Natural killer cell (primary cell): Measurements from ENCODE around the gene SLCO3A1. TPM values are rescaled to one million over a fixed set of nuclear protein-coding genes. Genes with fewer than 3 reads are reported as not detected.

ENCODE experiments used
- ATAC-seq, 3 donors: fragments of 150-1000 bp in 2 of 3; fragments of 200-7000 bp in 1 of 3; cut with Tn5 transposase; 1 replicate in 1 of 3; 2 replicates in 2 of 3; pipeline ENCODE4 v1.10.0; 2021; ENCODE audit warnings: mild to moderate bottlenecking in 2 of 3, moderate library complexity in 2 of 3
- DNase-seq, 2 donors: peaks; one replicate each; pipeline versions ENCODE4 v3.0.0 to v3.0.0-alpha.2; 2013 to 2021; ENCODE audit warnings: mixed read lengths in 1 of 2
- H3K27ac ChIP-seq: one replicate; pipeline ENCODE4 v1.5.1; 2013; ENCODE audit warnings: mild to moderate bottlenecking, low read length
- H3K27me3 ChIP-seq: one replicate; pipeline ENCODE4 v1.6.1; 2013; ENCODE audit warnings: low read length; ENCODE audit not compliant: control insufficient read depth, insufficient read depth
- H3K36me3 ChIP-seq: one replicate; pipeline ENCODE4 v1.6.1; 2013; ENCODE audit warnings: low read length; ENCODE audit not compliant: control insufficient read depth, insufficient read depth
- H3K4me1 ChIP-seq: one replicate; pipeline ENCODE4 v1.6.1; 2013; ENCODE audit warnings: low read length; ENCODE audit not compliant: control insufficient read depth, insufficient read depth
- H3K4me3 ChIP-seq: one replicate; pipeline ENCODE4 v1.5.1; 2013; ENCODE audit warnings: low read length
- H3K9me3 ChIP-seq: one replicate; pipeline ENCODE4 v1.6.1; 2013; ENCODE audit warnings: low read length; ENCODE audit not compliant: control insufficient read depth, insufficient read depth
- H3K27ac Mint-ChIP-seq, 2 donors: one replicate each; pipeline ENCODE4 v1.8.0; 2022; ENCODE audit warnings: mild to moderate bottlenecking in 2 of 2, mixed read lengths in 2 of 2, moderate library complexity in 1 of 2
- H3K27me3 Mint-ChIP-seq, 2 donors: one replicate each; pipeline ENCODE4 v1.8.0; 2022; ENCODE audit warnings: low read depth in 2 of 2, mixed read lengths in 2 of 2
- H3K36me3 Mint-ChIP-seq: one replicate; pipeline ENCODE4 v1.8.0; 2022; ENCODE audit warnings: mixed read lengths
- H3K4me1 Mint-ChIP-seq, 2 donors: one replicate each; pipeline ENCODE4 v1.8.0; 2022; ENCODE audit warnings: mixed read lengths in 2 of 2
- H3K4me3 Mint-ChIP-seq: one replicate; pipeline ENCODE4 v1.8.0; 2022; ENCODE audit warnings: mild to moderate bottlenecking, moderate library complexity, mixed read lengths
- H3K9me3 Mint-ChIP-seq, 2 donors: one replicate each; pipeline ENCODE4 v1.8.0; 2022; ENCODE audit warnings: mixed read lengths in 2 of 2
- WGBS: methylation state at CpG from one replicate; pipeline ENCODE4 v1.1.7; 2013; ENCODE audit warnings: missing lambda C conversion rate; ENCODE audit not compliant: insufficient coverage; 5-methylcytosine and 5-hydroxymethylcytosine counted together
- intact Hi-C: fragments of 100-400 bp; cut with micrococcal nuclease; formaldehyde crosslinking; loops from one replicate; pipeline ENCODE4 v1.14.2; 2022
- total RNA-seq, 4 donors: library from RNA; stranded (reverse); fragments of 120-200 nt in 1 of 4; gene quantifications; one replicate each; pipeline versions ENCODE4 v1.2.3 to v1.2.4, GENCODE V29; 2013 to 2022
- TF ChIP-seq, protein P1 (sequence below): fragments of 200-600 bp; IDR thresholded peaks from one replicate; pipeline ENCODE4 v1.8.0; 2022; ENCODE audit warnings: antibody characterized with exemption

The SLCO3A1 gene
- total RNA-seq, 3 donors from 2014 or later (not counting 1 experiment from before 2014, with no cell fraction given), result 48.5 to 73.5 (median 68.8) TPM

- Histone ChIP-seq H3K4me1 (no peaks in the 10 kb centered on the region), H3K4me3 (no peak overlapping the region), H3K27ac (no peak overlapping the region), H3K9me3 (no peaks in the 10 kb centered on the region), H3K27me3 (no peaks in the 10 kb centered on the region), H3K36me3 (peaks cover 17% of the 10 kb centered on the region)
- no peaks in the 10 kb centered on the region for H3K9me3 Mint-ChIP-seq
- no peak overlapping the region for H3K4me3 Mint-ChIP-seq
- peaks cover 9% of the 10 kb centered on the region for H3K36me3 Mint-ChIP-seq
- no peak overlapping the region for H3K27ac Mint-ChIP-seq
- TF ChIP-seq, protein P1, sequence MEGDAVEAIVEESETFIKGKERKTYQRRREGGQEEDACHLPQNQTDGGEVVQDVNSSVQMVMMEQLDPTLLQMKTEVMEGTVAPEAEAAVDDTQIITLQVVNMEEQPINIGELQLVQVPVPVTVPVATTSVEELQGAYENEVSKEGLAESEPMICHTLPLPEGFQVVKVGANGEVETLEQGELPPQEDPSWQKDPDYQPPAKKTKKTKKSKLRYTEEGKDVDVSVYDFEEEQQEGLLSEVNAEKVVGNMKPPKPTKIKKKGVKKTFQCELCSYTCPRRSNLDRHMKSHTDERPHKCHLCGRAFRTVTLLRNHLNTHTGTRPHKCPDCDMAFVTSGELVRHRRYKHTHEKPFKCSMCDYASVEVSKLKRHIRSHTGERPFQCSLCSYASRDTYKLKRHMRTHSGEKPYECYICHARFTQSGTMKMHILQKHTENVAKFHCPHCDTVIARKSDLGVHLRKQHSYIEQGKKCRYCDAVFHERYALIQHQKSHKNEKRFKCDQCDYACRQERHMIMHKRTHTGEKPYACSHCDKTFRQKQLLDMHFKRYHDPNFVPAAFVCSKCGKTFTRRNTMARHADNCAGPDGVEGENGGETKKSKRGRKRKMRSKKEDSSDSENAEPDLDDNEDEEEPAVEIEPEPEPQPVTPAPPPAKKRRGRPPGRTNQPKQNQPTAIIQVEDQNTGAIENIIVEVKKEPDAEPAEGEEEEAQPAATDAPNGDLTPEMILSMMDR, result no peak
- ATAC-seq, result no peak
- no peak for DNase-seq
- WGBS, result 96% methylated on average over 4 of the region's 4 CpGs
- intact Hi-C loops, result no loop called here
- H3K4me1 Mint-ChIP-seq, result no peaks in the 10 kb centered on the region
- H3K27me3 Mint-ChIP-seq, result no peaks in the 10 kb centered on the region
Measured at GRCh38 chr15:92149029-92149428, 295.5 kb downstream of the SLCO3A1 start.

DNA sequence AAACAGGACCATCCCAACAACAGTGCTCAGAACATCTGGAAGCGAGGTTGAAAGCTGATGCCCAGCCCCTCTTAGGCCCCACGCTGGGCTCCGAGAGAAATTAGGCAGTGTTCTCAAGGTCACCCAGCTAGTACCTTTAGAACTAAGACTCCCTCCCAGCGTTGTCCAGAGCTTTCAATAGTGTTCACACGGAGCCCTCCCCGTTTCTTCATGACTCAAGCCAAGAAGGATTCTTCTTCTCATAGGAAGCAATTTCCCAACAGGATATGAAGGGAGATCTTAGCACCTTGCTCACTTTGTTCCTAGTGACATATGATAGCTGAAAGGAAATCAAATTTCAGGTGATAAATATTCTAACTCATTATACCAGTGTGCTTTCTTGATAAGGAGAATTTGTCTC, 296.0 kb downstream of the SLCO3A1 start:
- TF ChIP-seq, protein P1, result no peak
- 97% methylated on average over 6 of the region's 6 CpGs for WGBS
- DNase-seq (no peak), ATAC-seq (no peak)
- H3K27me3 Mint-ChIP-seq, result no peaks in the 10 kb centered on the region
- Histone ChIP-seq H3K4me3 (no peak overlapping the region), H3K27ac (no peak overlapping the region), H3K27me3 (no peaks in the 10 kb centered on the region), H3K36me3 (peaks cover 17% of the 10 kb centered on the region), H3K4me1 (no peaks in the 10 kb centered on the region), H3K9me3 (no peaks in the 10 kb centered on the region)
- H3K9me3 Mint-ChIP-seq, result no peaks in the 10 kb centered on the region
- H3K4me3 Mint-ChIP-seq, result no peak overlapping the region
- intact Hi-C loops, result no loop called here
- peaks cover 13% of the 10 kb centered on the region for H3K36me3 Mint-ChIP-seq
- peaks cover 0 to 4% of the 10 kb centered on the region in 2 donors for H3K4me1 Mint-ChIP-seq
- H3K27ac Mint-ChIP-seq, result no peak overlapping the region

DNA sequence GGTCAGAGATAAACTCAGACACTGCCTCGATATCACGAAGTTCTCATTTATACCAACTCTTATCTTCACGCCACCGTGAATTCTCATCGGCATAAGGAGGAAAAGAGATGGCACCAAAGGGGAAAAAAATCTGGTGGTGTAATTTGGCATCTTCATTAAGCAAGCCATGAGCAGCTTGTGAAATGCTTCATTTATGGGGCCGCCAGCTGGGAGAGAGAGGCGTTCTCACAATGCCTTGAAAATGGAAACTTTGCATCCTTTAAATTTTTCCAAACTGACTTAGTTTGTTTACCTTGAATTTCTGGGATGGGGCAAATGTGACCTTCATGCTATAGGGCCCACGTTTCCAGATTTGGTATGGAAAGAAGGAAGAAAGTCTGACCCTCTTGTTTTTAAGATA, 297.7 kb downstream of the SLCO3A1 start:
- intact Hi-C loops, result no loop called here
- peaks cover 13% of the 10 kb centered on the region for H3K36me3 Mint-ChIP-seq
- H3K4me1 ChIP-seq, result no peaks in the 10 kb centered on the region
- 94% methylated on average over 6 of the region's 8 CpGs for WGBS
- DNase-seq (no peak), ATAC-seq (no peak)
- H3K27ac ChIP-seq, result no peak overlapping the region
- no peaks in the 10 kb centered on the region for H3K27me3 Mint-ChIP-seq
- H3K36me3 ChIP-seq, result peaks cover 19% of the 10 kb centered on the region
- H3K9me3 Mint-ChIP-seq, result no peaks in the 10 kb centered on the region
- H3K27me3 ChIP-seq, result no peaks in the 10 kb centered on the region
- no peaks in the 10 kb centered on the region for H3K9me3 ChIP-seq
- no peak overlapping the region for H3K4me3 ChIP-seq
- peaks cover 0 to 5% of the 10 kb centered on the region in 2 donors for H3K4me1 Mint-ChIP-seq
- TF ChIP-seq, protein P1, result no peak
- H3K4me3 Mint-ChIP-seq, result no peak overlapping the region
- H3K27ac Mint-ChIP-seq, result no peak overlapping the region

DNA sequence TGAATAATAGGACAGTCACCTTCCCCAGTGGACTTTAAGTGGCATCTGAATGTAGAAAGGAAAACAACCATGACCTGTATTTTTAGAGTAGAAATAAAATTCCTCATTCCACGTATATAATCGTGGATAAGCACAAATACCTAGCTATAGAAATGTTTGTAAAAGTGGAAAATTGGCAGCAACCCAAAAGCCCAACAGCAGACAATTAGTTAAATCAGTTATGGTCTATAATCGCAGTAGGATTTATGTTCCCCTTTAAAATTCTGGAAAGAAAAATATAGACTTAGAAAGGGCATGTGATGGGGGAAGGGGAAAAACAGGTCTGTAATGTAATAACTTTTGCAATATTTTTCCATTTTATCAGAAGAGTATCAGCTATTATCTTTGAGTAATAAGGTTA, 298.2 kb downstream of the SLCO3A1 start:
- 100% methylated on average over 1 of the region's 3 CpGs for WGBS
- H3K27me3 ChIP-seq, result no peaks in the 10 kb centered on the region
- Mint-ChIP-seq H3K27me3 (no peaks in the 10 kb centered on the region), H3K27ac (no peak overlapping the region), H3K4me3 (no peak overlapping the region), H3K9me3 (no peaks in the 10 kb centered on the region), H3K36me3 (peaks cover 13% of the 10 kb centered on the region), H3K4me1 (peaks cover 0 to 5% of the 10 kb centered on the region in 2 donors)
- no peaks in the 10 kb centered on the region for H3K9me3 ChIP-seq
- no peak for ATAC-seq
- intact Hi-C loops, result no loop called here
- no peak for DNase-seq
- H3K27ac ChIP-seq, result no peak overlapping the region
- peaks cover 19% of the 10 kb centered on the region for H3K36me3 ChIP-seq
- TF ChIP-seq, protein P1, result no peak
- H3K4me1 ChIP-seq, result no peaks in the 10 kb centered on the region
- H3K4me3 ChIP-seq, result no peak overlapping the region
